Neural cell (in vitro differentiated cells): ENCODE results near the gene UBD.

Experiments used
- CTCF ChIP-seq: fragments of 450-650 bp; IDR thresholded peaks from 2 replicates; pipeline ENCODE4 v1.5.1; 2014; ENCODE audit warnings: antibody characterized with exemption, mild to moderate bottlenecking, moderate library complexity; ENCODE audit not compliant: poor library complexity, severe bottlenecking
- EZH2 ChIP-seq: fragments of 200-600, 300-800 bp; shearing (Covaris generic), sonication (generic); IDR thresholded peaks from 2 replicates; pipeline ENCODE4 v1.6.1; 2014; ENCODE audit warnings: antibody characterized with exemption, low read length, borderline replicate concordance, mild to moderate bottlenecking; ENCODE audit not compliant: insufficient read depth, poor library complexity, severe bottlenecking
- POLR2AphosphoS5 ChIP-seq: IDR thresholded peaks from 2 replicates; pipeline ENCODE4 v1.6.1; 2012
- RAD21 ChIP-seq: fragments of 450-650 bp; conservative IDR thresholded peaks from 2 replicates; pipeline ENCODE4 v1.6.1; 2014; ENCODE audit warnings: antibody characterized with exemption, mild to moderate bottlenecking, moderate library complexity
- TAF1 ChIP-seq: IDR thresholded peaks from 2 replicates; pipeline ENCODE4 v1.6.1; 2012; ENCODE audit warnings: low read depth

- TF ChIP-seq EZH2 (no peak), POLR2AphosphoS5 (no peak), CTCF (no peak), TAF1 (no peak), RAD21 (no peak)
These were observed 4.8 kb downstream of the UBD start for GRCh38 chr6:29554764-29555163.
